HG02973 (cell line): Measurements from ENCODE around the gene KMT2A.
"Not testable (repeated sequence)": the region's sequence is repeated elsewhere in the genome, so short reads cannot be mapped to it uniquely, and the experiment has no call there.

Experiments
- ATAC-seq: cut with Tn5 transposase; IDR thresholded peaks from one replicate; pipeline ENCODE4 v1.9.1; 2021; ENCODE audit warnings: moderate library complexity; ENCODE audit not compliant: unreplicated experiment

Gene KMT2A

GRCh38 chr11:118532091-118532490 is 95.8 kb downstream of the KMT2A start:
- no peak for ATAC-seq

- ATAC-seq = no peak
Observed at GRCh38 chr11:118532852-118533768, 96.8 kb downstream of the KMT2A start.

DNA sequence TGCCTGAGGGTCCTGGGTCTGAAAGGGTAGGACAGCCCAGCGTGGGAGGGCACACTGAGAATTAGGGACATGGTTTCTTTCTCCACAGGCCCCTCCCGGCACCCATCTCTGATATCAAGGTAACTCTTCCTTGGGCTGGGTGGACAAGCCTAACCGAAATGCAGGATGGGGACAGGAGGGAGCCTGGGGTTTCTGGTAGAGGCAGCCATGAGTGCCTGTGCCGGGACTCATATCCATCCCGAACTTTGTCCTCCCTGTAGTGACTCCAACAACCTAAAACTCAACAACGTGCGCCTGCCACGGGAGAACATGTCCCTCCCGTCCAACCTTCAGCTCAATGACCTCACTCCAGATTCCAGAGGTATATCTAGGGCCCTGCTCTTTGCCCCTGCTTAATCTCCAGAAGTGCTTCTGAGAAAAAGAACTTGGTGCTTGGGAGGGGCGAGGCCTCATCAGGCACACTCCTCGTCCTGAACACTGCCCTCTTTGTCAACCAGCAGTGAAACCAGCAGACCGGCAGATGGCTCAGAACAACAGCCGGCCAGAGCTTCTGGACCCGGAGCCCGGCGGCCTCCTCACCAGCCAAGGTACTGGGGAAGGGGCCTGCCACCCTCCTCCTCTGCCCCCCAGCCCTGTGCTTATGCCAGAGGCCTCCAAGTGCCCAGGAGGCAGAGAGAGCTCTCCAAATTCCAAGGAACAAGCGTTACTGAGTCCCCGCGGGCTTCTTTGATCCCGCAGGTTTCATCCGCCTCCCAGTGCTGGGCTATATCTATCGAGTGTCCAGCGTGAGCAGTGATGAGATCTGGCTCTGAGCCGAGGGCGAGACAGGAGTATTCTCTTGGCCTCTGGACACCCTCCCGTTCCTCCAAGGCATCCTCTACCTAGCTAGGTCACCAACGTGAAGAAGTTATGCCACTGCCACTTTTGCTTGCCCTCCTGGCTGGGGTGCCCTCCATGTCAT is 97.8 kb downstream of the KMT2A start:
- ATAC-seq = no peak

DNA sequence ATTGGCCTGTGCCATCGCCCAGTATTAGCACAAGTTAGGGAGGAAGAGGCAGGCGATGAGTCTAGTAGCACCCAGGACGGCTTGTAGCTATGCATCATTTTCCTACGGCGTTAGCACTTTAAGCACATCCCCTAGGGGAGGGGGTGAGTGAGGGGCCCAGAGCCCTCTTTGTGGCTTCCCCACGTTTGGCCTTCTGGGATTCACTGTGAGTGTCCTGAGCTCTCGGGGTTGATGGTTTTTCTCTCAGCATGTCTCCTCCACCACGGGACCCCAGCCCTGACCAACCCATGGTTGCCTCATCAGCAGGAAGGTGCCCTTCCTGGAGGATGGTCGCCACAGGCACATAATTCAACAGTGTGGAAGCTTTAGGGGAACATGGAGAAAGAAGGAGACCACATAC is 99.0 kb downstream of the KMT2A start:
- ATAC-seq = no peak

DNA sequence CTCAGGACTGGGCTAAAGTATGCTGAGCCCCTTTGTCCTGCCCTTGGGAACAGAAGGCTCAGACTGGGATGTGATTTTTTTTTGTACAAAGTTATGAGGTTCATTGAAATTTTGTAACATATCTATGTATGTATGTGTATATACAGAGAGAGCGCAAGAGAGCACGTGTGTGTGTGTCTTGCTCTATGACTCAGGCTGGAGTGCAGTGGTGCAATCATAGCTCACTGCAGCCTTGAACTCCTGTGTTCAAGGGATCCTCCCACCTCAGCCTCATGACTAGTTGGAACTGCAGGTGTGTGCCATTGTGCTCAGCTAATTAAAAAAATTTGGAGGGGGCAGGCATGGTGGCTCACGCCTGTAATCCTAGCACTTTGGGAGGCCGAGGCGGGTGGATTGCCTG is 100.4 kb downstream of the KMT2A start:
- no peak for ATAC-seq

- no peak for ATAC-seq
Observed at GRCh38 chr11:118537409-118537980, 101.2 kb downstream of the KMT2A start.

GRCh38 chr11:118544010-118544646 is 107.8 kb downstream of the KMT2A start:
- ATAC-seq = no peak

- ATAC-seq = no peak
Observed at GRCh38 chr11:118544647-118545010, 108.3 kb downstream of the KMT2A start.

DNA sequence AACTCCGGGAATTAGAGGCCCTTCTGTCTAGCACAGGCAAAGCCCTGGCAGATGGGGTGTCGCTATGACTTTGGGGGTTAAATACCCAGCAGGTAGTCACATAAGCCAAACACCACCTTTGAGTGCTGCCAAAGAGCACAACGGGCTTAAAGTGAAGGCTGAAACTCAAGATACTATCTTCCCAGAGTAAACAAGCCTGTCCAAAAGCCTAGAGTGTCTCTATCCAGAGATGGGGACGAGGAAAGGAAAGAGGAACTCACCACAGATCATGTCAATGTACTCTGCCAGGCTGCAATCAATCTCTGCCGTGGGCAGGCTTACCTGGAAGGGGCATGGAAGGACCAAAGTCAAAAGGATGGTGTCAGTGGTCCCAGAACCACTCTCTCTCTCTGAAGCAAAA is 109.2 kb downstream of the KMT2A start:
- ATAC-seq = no peak

GRCh38 chr11:118547132-118547531 is 110.8 kb downstream of the KMT2A start:
- no peak for ATAC-seq

- ATAC-seq = no peak
Observed at GRCh38 chr11:118552341-118552740, 116.0 kb downstream of the KMT2A start.

DNA sequence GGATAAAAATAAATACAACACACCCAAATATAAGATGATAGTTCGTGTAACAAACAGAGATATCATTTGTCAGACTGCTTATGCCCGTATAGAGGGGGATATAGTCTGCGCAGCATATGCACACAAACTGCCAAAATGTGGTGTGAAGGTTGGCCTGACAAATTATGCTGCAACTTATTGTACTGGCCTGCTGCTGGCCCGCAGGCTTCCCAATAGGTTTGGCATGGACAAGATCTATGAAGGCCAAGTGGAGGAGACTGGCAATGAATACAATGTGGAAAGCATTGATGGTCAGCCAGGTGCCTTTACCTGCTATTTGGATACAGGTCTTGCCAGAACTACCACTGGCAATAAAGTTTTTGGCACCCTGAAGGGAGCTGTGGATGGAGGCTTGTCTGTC is 124.5 kb downstream of the KMT2A start:
- no peak for ATAC-seq

GRCh38 chr11:118565051-118565450 is 128.8 kb downstream of the KMT2A start:
- ATAC-seq = no peak

GRCh38 chr11:118569670-118570069 is 133.4 kb downstream of the KMT2A start:
- ATAC-seq = no peak

- no peak for ATAC-seq
Observed at GRCh38 chr11:118570787-118571186, 134.5 kb downstream of the KMT2A start.

- ATAC-seq = not testable (repeated sequence)
Observed at GRCh38 chr11:118571701-118572060, 135.4 kb downstream of the KMT2A start.

DNA sequence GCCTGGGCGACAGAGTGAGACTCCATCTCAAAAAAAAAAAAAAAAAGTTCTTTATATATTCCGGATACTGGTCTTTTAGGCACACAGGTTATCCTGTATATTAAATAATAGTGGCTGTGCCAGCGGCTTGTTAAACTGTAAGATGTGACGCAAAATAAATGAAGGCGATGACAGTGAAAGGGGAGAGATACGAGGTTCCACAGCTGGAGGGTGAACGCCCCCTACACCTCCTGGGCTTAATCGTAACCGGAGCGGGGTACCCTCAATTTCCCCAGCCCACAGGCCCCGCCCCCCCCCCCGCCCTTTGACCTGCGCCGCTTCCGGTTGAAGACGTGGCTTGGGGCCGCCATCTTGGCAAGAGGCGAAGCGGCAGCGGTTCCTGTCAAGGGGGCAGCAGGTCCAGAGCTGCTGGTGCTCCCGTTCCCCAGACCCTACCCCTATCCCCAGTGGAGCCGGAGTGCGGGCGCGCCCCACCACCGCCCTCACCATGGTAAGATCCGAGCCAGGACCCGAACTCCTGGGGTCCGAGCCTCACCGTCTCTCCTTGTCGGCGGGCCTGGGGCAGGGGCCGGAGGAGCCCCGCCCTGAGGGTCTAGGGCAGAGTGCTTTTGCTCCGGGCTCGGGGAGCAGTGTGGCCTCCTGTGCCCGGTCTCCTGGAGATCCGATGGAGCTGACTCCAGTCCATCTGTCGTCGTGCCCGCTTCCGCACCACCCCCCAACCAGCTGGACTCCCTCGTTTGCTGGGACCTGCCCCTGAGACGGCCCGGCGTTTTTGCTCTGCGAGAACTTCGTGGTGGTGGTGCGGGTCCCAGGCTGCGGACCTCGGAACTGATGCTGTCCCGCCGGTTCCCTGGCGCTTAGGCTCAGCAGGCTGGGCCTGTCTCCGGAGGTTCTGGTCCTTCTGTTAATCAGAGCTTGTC is 136.0 kb downstream of the KMT2A start, which contains the start of gene ARCN1:
Gene ARCN1 (plus strand): TSS at position 349 of the 920 bp plus-strand sequence. CDS start 139 bp downstream, at position 488.
- peak; percentile 63 for ATAC-seq

- peak; percentile 28 for ATAC-seq
Observed at GRCh38 chr11:118572981-118573550, 136.8 kb downstream of the KMT2A start.

- ATAC-seq = no peak
Observed at GRCh38 chr11:118574636-118575035, 138.3 kb downstream of the KMT2A start.
